ENCODE results near the gene CD69. TPM values are rescaled to one million over a fixed set of nuclear protein-coding genes. Genes with fewer than 3 reads are reported as not detected.

CD69 gene
- total and polyA plus RNA-seq, 12 donors, result 0.17 to 6.2 (median 0.50) TPM; not detected in 2

- Histone ChIP-seq H3K9me3 (no peaks in the 10 kb centered on the region), H3K4me3 (no peak overlapping the region), H3K36me3 (peaks cover 0 to 39% (median 0%) of the 10 kb centered on the region in 9 donors), H3K4me1 (peaks cover 0 to 14% (median 0%) of the 10 kb centered on the region in 9 donors), H3K27me3 (no peaks in the 10 kb centered on the region), H3K27ac (no peak overlapping the region)
- 64 to 66% methylated on average over 3 of the region's 3 CpGs for WGBS, 2 donors
- ATAC-seq, result no peak
- no peak for DNase-seq
- intact Hi-C loops (cut with DNase I), result loop anchor here in 7 of 10 donors (2.0 to 5.0 kb wide), 7 partner anchors 39 to 389 kb away; no protein-coding TSS in a partner anchor
- TF ChIP-seq, protein P1, sequence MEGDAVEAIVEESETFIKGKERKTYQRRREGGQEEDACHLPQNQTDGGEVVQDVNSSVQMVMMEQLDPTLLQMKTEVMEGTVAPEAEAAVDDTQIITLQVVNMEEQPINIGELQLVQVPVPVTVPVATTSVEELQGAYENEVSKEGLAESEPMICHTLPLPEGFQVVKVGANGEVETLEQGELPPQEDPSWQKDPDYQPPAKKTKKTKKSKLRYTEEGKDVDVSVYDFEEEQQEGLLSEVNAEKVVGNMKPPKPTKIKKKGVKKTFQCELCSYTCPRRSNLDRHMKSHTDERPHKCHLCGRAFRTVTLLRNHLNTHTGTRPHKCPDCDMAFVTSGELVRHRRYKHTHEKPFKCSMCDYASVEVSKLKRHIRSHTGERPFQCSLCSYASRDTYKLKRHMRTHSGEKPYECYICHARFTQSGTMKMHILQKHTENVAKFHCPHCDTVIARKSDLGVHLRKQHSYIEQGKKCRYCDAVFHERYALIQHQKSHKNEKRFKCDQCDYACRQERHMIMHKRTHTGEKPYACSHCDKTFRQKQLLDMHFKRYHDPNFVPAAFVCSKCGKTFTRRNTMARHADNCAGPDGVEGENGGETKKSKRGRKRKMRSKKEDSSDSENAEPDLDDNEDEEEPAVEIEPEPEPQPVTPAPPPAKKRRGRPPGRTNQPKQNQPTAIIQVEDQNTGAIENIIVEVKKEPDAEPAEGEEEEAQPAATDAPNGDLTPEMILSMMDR (IDR thresholded peaks at IDR 0.05), result no peak
Measured at GRCh38 chr12:9753498-9753897, 7.2 kb downstream of the CD69 start.

DNA sequence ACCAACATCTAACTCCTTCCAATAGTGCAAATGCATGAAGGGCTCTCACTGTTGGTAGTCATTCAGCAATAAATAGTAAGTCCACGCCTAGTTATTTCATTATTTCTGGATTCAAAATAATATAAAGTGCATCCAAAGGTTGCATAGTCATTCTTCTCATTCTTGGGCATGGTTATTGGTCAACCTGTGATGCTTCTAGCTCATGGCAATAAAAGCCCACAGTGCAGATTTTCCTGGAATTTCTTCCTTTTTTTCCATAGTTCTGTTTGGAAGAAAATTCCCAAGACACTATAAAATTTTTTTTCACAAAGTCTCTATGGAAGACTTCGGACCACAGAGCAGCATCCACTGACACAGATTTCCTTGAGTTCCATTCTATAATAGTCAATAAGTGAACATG is 7.6 kb downstream of the CD69 start:
- Histone ChIP-seq H3K4me1 (peaks cover 0 to 14% (median 0%) of the 10 kb centered on the region in 9 donors), H3K27ac (no peak overlapping the region), H3K9me3 (no peaks in the 10 kb centered on the region), H3K36me3 (peaks cover 0 to 39% (median 0%) of the 10 kb centered on the region in 9 donors), H3K27me3 (no peaks in the 10 kb centered on the region), H3K4me3 (no peak overlapping the region)
- 80 to 88% methylated on average over 2 of the region's 2 CpGs for WGBS, 2 donors
- TF ChIP-seq, protein P1 (IDR thresholded peaks at IDR 0.05), result no peak
- DNase-seq, result no peak
- ATAC-seq, result no peak
- intact Hi-C loops (cut with DNase I), result loop anchor here in 7 of 10 donors (2.0 to 5.0 kb wide), 7 partner anchors 39 to 389 kb away; no protein-coding TSS in a partner anchor

DNA sequence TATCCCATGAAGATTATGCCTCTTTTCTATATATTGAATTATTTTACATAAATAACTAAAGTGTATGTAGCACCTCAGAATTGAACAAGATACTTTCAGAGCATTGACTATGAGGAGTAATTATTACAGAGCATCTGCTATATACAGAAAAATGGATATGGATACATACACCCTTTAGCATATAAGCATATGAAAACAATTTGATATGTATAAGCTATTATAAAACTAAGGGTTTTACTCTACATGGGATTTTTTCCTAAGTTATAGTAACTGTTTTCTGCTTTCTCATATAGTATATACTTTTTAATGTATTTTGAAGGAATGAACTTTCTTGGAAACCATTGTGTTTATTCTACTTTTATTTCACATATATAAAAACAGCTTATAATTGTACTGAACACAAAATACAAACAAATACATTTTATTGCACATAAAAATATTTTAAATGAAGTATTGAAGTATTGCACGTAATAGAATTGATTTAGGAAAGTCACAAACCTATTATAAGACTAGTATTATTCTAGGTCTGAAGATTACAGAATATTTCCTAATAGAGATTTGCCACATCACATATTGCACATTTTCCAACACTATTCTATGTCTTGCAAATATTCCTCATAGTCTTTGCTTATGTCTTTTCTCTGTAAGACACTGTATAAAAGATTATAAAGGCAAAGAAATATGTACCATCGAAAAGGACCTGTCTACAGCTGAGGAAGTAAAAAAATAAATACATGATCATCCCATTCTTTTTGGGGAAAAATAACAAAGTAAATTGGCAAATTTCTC is 8.4 kb downstream of the CD69 start:
- H3K27ac ChIP-seq, result no peak overlapping the region
- no peak for DNase-seq
- WGBS, 2 donors, result 91 to 96% methylated on average over 2 of the region's 2 CpGs
- intact Hi-C loops (cut with DNase I), result loop anchor here in 7 of 10 donors (2.0 to 5.0 kb wide), 7 partner anchors 40 to 390 kb away; no protein-coding TSS in a partner anchor
- ATAC-seq, result no peak
- peaks cover 0 to 14% (median 0%) of the 10 kb centered on the region in 9 donors for H3K4me1 ChIP-seq
- H3K4me3 ChIP-seq, result no peak overlapping the region
- H3K9me3 ChIP-seq, result no peaks in the 10 kb centered on the region
- H3K36me3 ChIP-seq, result peaks cover 0 to 39% (median 0%) of the 10 kb centered on the region in 9 donors
- H3K27me3 ChIP-seq, result no peaks in the 10 kb centered on the region
- TF ChIP-seq, protein P1 (IDR thresholded peaks at IDR 0.05), result no peak

GRCh38 chr12:9751204-9752144 is 9.2 kb downstream of the CD69 start:
- no peak overlapping the region for H3K27ac ChIP-seq
- TF ChIP-seq, protein P1 (IDR thresholded peaks at IDR 0.05), result peak in 3 of 9 donors; percentile 23 to 42 (median 35)
- 56 to 66% methylated on average over 9 of the region's 9 CpGs for WGBS, 2 donors
- no peaks in the 10 kb centered on the region for H3K9me3 ChIP-seq
- DNase-seq (no peak), ATAC-seq (peak in 3 of 8 donors; percentile 58 to 80 (median 72))
- intact Hi-C loops (cut with DNase I), result loop anchor here in 8 of 10 donors (2.0 to 5.0 kb wide), 9 partner anchors 41 to 391 kb away; no protein-coding TSS in a partner anchor
- H3K4me1 ChIP-seq, result peaks cover 0 to 14% (median 0%) of the 10 kb centered on the region in 9 donors
- H3K27me3 ChIP-seq, result no peaks in the 10 kb centered on the region
- peak overlapping the region in 5 of 10 donors; percentile 6 to 29 (median 20) for H3K4me3 ChIP-seq
- peaks cover 0 to 37% (median 0%) of the 10 kb centered on the region in 9 donors for H3K36me3 ChIP-seq

Data from heart right ventricle (tissue), 16 donors.